RPMI7951 (cell line): Measurements from ENCODE around the gene PATJ. TPM values are rescaled to one million over a fixed set of nuclear protein-coding genes. Genes with fewer than 3 reads are reported as not detected.

ENCODE experiments used
- DNase-seq: peaks from one replicate; pipeline ENCODE4 v3.0.0-alpha.2; 2012; ENCODE audit warnings: low read depth
- total RNA-seq: library from RNA; depleted of rRNA; stranded (reverse); fragments of >200 nt; shearing (Covaris generic); gene quantifications from 2 replicates; pipeline ENCODE4 v1.2.3, GENCODE V29; 2014

Gene PATJ
- total RNA-seq, 1 experiment from 2014 or later = 6.1 TPM

DNA sequence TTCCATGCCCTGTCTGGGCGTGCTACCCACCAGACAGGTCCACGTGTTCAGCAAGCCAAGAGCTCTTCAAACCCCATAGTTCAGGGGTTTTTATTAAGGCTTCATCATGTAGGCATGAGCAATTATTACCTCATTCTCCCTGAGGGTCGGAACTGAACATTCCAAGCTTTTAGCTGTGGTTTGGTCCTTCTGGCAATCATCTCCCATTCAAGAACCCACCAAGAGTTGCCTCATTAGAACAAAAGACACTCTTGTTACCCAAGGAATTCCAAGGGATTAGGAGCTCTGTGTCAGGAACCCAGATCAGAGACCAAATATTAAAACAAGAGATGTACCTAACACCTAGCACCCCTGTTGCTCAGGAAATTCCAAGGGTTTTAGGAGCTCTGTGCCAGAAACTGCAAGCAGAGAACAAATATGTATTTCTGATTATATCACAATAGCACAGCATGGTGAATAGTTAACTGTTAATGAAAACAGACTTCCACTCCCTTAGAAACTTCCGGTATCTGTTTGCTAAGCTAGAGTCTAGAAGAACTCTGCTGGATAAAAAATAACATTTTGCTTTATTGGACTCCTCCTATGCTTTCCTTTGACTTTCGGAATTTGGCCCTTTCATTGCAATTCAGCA lies 251.2 kb downstream of the PATJ start:
- DNase-seq = peak; percentile 55

GRCh38 chr1:61995641-61996040 lies 253.4 kb downstream of the PATJ start:
- DNase-seq = no peak

DNA sequence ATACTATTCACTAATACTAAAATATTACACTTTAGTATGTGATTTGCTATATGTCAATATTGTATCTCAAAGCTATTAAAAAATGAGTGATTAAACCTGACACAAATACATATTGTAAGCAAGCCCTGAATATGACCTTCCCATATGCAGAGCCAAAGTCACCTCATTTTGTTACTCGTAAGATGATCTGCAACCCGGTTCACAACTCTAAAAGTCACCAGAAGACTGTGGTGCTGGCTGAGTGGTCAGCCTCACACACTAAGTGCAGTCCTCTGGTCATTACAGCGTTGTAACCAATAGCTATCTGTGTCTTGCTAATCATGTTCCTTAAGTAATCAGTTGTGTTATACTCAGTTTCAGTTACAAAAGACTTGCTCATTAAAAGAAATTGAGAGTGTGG lies 254.8 kb downstream of the PATJ start:
- DNase-seq = no peak

GRCh38 chr1:62003777-62004176 lies 261.5 kb downstream of the PATJ start:
- no peak for DNase-seq

DNA sequence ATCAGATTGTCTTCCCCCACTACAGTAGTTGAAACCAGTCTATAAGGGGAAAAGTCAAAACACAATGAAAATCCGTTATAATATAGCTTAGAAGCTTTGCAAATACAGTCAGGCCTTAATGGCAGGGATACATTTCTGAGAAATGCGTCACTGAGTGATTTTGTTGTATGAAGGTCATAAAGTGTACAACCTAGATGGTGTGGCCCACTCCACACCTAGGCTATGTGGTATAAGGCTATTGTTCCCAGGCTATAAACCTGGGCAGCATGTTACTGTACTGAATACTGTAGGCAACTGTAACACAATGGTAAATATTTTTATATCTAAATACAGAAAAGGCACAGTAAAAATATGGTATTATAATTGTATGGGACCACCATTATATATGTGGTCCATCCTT lies 264.4 kb downstream of the PATJ start:
- no peak for DNase-seq

GRCh38 chr1:62011006-62011405 lies 268.7 kb downstream of the PATJ start:
- no peak for DNase-seq

DNA sequence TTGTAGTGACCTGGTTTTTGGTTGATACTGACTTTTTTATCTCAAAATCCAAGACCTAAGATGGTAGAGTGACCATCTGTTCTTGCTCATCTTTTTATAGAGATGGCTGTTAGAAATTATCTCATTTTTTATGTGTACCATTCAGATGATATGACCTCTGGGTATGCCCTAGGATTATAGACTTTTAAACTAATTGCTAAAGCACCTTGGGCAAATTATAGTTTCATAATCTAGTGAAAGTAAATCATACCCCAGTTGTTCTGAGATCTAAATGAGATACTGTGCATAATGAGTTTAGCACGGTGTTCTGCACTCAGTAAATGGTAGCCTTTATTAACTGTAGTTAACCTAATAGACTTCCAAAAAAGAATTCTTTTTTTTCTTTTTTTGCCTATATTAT lies 269.8 kb downstream of the PATJ start:
- no peak for DNase-seq

DNA sequence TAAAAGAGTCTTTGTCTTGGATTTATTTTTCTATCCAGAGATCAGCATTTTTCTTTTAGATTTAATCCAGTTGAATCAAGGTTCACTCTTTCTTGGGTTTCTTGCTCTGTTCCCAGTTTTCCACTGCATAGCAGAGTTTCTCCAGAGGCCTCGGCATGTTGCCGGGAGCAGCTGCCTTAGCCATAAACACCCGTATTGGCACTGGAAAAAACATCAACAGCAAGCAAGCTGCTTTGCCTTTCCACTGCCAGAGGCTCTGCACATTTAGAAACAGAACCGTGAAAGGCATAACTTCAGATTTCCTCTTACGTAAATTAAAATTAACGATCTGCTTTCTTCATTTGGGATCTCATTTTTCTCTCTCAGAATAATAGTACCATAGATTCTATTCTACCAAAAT lies 270.6 kb downstream of the PATJ start:
- DNase-seq = no peak

- no peak for DNase-seq
Measured at GRCh38 chr1:62013264-62013663, 271.0 kb downstream of the PATJ start.

DNA sequence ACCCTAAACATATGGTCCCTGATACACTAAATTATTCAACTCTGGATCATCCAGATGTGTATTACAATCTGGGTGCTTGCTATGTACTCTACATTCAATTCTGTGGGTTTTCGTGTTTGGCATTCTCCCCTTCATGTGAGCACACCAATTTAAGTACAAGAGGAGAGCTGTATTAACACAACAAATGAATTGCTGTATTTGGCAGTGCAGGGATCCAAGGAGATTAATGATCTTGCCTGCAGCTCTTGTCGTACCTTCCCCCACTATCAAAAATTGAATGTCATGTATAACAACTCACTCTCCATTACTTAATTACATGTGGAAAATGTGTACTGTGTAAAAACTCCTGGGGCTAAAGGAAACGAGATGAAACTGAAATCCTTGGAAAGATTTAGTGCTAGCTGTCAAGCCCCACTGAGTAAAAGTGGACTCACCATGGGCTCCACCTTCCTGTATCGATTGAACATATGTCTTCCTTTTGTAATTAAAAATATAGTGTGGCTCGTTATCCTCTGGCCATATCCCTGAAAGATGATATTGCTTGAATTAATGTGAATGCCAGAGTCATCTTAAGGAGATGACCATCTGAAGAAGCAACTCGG lies 280.2 kb downstream of the PATJ start:
- no peak for DNase-seq

DNA sequence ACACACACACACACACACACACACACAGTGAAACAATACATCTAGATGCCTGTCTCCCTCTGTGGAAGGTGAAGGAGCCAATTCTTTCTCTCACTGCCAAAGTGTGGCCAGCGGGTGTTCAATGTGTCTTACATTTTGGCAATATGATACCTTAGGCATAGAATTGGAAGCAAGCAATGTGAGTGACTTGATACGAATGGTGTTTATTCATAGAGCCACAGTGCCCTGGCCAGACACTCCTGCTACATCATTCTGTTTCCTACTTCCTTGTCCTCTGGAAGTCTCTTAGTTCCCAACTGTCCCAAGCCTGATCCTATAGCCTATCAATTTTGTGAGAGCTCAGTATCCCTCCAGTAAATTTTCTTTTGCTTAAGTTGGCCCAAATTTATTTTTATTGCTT lies 282.4 kb downstream of the PATJ start:
- DNase-seq = no peak

DNA sequence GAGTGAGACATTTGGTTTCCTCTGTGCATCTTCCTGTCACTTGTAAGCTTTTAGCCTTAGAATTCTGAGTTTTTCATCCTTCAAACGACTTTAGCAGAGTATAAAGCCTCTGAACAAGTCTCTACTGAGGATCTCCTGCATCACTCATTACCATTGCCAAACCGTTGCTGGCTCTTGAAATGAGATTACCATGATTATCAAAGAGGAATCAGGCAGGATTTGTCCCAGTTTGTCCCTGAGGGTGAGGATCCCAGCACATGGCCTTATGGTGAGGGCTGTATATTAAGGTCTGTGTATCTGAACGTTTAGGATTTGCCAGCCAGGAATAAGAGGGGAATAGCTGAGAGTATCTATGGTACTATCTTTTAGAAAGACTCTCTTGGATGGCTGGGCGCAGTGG lies 282.9 kb downstream of the PATJ start:
- DNase-seq = no peak

DNA sequence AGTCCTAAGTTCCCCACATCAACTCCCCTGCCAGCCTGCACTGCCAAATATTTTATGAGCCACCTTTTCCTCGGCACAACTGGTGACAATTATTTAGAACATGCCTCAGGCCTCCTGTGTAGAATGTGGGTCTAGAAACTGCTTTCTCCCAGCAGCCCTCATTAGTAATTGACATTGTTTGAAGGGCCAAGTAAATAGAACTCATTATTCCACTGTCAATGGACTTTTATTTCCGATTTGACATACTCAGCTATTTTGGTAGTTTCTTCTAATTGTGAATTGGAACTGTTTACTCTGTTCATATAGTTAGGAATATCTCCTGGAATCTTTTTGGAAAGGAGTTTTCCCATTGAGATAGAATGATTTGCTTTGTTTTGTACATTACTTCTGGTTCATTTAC lies 283.6 kb downstream of the PATJ start:
- DNase-seq = no peak

- DNase-seq = no peak
Measured at GRCh38 chr1:62029704-62030103, 287.4 kb downstream of the PATJ start.

DNA sequence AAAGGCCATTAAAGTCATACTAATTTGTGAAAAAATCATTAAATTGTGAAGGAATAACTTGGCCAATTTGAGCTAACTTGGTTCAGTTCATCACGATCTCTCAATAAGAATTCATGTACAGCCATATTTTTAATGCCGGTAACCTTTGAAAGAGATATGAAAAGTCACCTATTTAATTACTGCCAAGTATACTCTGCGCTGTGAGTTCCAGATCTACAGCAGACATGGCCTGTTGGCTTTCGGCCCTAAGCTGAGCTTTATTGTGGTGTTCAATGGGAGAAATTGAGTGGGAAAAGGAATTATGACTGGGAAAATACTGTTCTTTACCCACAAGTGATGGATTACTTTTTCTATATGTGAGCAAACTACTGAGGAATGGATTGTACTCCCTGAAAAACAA lies 292.5 kb downstream of the PATJ start:
- DNase-seq = no peak

GRCh38 chr1:62037274-62037673 lies 295.0 kb downstream of the PATJ start:
- no peak for DNase-seq

- DNase-seq = no peak
Measured at GRCh38 chr1:62038594-62039284, 296.5 kb downstream of the PATJ start.

DNA sequence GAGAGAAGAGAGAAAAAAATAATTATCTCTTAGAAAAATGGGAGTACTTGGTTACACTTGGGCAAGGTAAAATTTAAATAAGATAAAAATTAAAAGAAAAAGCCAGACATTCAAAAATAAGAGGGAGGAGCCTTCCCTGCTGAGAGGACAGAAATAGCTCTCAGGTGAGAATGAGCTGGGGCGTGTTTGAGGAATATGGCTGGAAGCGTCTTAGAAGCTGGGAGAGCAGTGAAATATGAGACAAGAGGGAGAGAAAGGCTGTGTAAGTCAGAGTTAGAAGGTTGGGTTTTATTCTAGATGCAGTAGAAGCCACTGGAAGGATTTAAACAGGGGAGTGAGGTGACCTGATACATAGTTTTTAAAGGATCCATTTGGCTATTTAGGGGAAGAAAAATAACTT lies 298.2 kb downstream of the PATJ start:
- no peak for DNase-seq

DNA sequence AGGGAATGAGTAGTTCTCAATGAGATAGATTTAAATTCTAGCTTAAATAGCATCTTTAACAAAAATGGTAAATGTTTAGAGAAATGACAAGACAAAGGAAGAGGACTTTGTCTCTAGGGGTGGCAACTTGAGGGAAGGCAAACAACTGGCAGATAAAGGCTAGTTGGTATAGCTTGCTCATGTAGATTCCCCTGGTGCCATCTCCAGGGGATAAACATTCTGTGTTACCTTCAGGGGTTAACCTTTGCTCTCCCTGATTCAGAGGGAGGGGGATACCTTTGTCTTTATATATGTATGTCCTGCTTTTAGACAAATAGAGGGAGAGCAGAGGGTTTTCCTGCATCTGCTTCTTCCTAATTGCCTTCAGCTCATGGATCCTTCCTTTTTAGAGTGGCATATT lies 298.7 kb downstream of the PATJ start:
- DNase-seq = no peak

GRCh38 chr1:62043154-62043553 lies 300.9 kb downstream of the PATJ start:
- no peak for DNase-seq

DNA sequence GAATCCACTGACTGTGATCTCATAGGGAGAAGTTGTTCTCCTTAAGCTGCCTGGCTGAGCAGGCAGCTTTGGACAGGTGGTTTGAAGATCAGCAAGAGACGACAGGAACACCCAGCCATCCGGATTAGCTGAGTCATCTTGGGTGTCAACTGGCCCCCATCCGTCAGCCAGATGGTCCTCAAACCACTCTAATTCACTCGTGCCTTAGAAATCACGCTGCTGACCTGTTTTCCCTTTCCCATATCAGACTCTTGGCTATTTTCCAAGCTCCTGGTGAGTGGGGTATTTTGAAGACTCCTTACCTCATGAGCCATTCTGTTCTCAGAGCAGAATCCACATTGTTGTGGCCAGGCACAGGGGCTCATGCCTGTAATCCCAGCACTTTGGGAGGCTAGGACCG lies 303.3 kb downstream of the PATJ start:
- peak; percentile 24 for DNase-seq

DNA sequence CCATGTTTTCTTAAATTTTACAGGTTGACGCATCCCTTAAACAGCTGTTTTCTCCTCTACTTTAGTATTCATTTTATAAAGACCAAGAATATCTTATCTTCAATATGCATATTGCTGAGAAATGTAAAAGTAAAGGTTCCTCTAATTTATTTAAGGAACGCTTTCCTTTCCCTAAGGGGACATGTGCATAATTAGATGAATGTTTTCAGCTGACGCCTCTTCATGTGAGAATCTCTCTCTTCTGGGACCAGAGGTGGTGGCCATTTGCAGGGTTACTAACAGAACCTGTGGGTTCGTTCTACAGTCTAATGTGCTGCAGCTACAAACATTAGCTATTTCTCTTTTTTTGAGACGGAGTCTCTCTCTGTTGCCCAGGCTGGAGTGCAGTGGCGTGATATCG lies 304.6 kb downstream of the PATJ start:
- DNase-seq = no peak

DNA sequence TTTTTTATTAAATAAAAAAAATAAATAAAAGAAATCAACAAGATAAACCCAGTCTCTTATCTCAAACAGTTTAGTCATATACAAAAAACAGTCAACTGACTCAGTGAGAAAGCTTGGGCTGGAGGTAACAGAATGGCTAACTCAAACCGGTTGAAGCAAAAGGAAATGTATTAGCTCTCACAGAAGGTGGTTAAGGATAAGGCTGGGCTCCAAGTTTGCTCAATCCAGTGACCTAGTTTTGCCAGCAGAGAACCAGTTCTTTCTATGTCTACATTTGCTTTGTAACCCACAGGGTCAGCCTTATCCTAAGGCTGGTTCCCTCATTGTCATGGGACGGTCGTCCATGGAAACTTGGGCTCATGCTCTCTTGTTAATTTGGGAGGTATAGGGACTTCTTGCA lies 307.9 kb downstream of the PATJ start:
- DNase-seq = no peak

GRCh38 chr1:62052946-62053345 lies 310.7 kb downstream of the PATJ start:
- DNase-seq = no peak
